Stimulated activated CD8-positive, alpha-beta memory T cell treated with anti-CD3 and anti-CD28 coated beads, Interleukin-4, amount 100 ng/mL, for 48 hours (primary cell): Measurements from ENCODE around the gene NAA20.

ENCODE experiments used
- DNase-seq: peaks from one replicate; pipeline ENCODE4 v3.0.0-alpha.2; 2020

Gene NAA20, protein sequence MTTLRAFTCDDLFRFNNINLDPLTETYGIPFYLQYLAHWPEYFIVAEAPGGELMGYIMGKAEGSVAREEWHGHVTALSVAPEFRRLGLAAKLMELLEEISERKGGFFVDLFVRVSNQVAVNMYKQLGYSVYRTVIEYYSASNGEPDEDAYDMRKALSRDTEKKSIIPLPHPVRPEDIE

DNA sequence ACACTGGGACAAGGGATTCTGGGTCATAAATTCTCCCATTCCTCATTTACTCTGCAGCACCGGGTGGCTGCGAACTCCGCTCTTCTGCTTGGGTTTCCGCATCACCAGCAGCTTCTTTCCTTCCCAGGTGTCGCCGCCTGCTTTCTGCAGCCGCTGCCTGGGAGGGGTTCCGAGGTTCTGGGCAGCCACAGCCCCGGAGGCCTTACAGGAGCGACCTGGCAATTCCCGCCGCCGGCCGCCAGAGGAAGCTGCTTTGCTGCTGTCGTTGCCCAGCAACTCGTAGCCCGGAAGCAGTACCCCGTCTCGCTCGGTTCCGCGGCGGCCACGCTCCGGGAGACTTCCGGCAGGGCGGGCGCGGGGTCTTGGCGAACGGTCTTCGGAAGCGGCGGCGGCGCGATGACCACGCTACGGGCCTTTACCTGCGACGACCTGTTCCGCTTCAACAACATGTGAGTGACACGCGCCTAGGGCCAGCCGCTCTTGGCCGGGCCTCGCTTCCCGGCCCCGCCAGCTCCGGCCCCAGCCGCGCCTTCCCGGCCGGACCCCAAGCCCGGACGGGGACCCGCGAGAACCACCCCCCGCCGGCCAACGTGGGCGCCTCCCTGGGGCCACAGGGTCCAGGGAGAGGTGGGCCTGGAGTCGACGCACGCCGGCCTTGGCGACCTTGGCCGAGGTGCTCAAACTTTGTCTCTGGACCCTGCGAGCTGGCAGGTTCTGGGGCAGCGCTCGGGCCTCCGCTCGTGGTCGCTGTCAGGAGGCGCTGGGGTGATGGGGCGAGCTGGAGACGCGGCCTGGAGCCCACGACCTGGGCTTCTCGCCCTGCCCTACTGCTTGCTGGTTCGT lies at the start of gene NAA20:
Gene NAA20 (plus strand): TSS at position 362 of the 843 bp plus-strand sequence. CDS start 35 bp downstream, at position 397.
- peak; percentile 94 for DNase-seq

DNA sequence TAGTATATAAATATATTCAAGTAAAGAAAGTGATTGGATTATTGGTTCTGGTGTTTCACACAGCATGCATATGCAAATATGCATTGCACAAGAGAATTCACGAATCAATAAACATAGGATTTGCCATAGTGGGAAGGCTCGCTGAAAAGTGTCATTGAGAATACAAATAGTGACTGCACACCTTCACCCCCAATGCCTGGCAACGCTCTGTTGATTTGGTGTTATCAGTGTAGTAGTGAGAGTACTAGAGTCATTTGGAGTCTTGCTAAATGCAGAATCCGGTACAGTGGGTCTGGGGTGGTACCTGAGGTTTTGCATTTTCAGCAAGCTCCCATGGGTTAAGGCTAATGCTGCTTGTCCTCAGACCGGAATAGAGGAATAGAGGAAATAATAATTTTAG lies 49.7 kb upstream of the NAA20 start:
- DNase-seq, result no peak

DNA sequence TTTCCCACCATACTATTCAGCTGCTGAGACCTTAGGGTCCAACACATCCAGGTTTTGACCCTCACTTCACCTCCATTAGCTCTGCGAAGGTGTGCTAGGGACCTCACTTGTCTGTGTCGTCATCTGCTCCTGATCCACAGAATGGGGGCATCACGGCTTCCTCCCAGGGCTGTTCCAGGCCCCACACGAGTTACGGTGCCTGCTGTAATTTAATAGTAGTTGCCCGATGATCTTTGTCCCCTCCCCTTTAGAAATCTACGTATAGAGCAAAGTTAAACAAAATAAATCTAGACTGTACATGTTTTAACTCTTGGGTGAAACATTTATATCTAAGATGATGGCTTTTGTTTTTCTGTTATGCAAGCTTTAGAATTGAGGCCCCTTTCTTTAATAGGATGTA lies 49.1 kb upstream of the NAA20 start:
- DNase-seq, result no peak

DNA sequence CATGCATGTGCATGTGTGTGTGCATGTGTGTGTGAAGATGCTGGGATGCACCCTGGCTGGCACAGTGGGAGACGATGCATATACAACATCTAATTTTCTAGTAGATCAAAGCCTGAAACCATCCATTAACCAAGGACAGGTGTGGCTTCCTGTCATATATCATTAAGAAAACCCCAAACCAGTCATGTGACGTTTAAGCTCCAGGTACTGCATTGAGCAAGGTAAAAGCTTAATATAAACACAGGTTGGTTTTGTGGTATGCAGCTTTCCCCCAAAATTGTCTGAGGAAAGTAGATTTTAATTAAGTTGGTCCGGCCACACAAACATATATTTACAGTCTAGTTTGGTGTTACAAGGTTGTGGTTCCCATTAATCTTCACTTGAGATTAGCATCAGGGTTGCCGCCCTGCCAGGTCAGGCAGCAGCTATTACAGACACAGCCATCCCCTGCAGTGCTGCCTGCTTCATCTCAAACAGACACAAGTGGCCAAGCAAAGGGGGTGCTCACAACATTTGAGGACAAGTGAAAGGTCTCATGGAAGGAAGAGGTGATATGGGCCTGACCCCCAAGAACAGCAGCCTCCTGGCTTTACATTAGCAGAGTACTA lies 48.6 kb upstream of the NAA20 start:
- DNase-seq, result no peak

DNA sequence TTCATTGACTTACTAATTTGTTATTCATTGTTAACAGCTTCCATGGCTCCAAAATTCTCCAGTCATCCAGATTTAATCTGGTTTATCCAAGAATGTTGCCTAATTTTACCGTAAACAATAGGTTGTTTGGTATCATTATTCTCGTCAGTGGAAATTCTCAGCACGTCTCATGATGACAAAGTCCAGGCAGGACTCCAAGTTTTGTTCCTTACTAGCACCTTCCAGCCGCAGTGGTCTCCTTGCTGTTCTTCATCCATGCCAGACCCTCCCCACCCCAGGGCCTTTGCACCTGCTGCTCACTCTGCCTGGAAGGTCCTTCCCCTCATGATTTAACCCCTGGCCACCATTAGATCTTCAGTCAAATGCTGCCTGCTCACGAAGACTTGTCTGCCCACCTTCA lies 48.1 kb upstream of the NAA20 start:
- no peak for DNase-seq

DNA sequence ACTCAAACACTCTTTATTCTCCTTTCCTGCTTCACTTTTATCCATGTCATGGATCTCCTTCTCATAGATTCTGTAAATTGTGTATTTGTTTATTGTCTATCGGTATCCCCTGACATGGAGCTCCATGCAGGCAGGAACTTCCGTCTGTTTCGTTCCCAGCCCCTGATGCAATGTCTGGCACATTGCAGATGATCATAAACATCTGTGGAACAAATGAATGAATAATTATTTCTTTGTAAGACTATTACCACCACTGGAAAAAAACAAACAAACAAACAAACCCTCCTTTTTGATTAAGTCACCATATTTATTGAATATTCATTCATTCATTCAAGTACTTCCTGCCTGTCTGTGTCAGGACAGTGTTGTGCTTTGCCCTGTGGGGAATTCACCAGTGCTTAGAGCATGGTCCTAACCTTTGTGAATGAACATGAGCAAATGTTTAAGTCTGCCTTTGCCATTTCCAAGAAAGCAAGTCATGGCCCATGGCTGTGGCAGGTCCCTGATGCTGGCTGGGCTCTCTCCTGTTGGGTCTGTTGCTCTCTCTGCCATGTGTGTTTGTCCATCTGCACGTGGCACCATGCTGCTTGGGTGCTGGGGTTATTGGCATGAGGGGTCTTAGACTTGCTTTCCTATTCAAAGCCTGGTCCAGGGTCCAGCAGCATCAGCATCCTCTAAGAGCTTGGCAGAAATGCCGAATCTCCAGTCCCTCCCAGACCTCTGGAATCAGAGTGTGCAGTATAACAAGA lies 47.5 kb upstream of the NAA20 start:
- no peak for DNase-seq

DNA sequence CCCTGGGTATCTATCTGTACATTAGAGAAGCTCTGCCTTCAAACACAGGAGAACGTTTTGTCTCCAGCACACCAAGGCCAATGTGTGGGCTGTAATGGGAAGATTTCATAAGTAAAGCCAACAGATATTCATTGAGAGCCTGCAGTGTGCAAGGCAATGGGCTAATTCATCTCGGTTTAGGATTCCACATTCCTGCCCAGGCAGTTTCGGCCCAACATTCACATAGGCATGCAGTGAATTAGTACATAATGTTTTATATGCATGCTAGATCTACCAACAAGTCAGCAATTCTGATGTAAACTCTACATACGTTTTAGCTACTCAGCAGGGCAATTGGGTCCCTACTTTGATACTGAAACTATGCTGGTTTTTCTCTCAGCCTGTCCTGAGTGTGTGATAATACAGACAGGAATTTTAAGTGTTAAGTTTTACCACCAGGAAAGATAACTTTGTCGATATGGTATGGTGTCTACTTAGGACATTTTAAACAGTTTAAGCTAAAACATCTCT lies 46.9 kb upstream of the NAA20 start:
- no peak for DNase-seq

DNA sequence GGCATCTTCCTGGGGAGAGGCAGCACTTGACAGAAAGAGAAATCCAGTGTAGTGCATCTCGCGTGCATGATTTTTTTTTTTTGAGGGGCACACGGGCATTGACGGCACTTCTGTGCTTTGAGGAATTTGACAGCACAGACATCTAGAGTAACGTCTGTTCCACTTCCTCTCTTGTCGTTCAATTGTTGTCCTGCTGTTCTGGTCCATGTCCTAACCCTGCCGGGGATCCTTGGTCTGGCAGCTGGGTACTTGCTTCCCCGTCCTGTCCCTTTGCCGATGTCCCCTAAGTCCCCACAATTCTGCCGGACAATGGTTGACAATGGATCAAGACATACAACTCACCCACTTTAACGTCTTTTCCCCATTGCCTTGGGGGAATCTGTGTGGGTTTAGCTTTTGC lies 46.0 kb upstream of the NAA20 start:
- no peak for DNase-seq

DNA sequence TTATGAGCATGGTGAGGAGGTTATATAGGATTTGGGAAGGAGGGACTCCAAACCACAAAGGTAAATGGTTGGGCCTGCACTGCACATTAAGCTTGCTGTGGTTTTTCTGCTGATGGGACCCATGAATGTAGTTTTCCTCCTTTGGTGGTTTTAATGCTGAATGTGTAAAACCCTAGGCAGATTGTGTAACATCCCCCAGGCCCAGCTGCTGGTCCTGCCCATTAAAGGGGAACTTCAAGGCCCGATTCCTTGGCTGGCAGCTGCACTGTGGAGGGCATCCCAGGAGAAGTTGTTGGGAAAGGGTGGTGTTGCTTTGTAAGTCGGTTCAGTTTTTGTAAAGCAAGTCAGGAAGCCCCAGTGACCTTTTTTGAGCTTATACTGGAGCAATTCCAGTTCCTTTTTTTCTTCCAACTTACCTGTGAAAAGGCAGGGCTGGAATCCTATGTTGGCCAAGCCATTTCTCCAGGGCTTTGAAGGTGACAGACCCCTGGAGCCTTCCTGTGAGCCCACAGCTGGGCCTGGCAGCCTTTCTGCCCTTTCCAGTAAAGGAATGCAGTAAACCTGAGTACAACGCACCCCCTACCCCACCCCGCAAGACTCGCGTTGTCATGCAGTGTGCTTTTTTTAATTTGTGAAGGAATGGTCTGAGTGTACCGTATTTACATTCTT lies 43.1 kb upstream of the NAA20 start:
- DNase-seq, result no peak

DNA sequence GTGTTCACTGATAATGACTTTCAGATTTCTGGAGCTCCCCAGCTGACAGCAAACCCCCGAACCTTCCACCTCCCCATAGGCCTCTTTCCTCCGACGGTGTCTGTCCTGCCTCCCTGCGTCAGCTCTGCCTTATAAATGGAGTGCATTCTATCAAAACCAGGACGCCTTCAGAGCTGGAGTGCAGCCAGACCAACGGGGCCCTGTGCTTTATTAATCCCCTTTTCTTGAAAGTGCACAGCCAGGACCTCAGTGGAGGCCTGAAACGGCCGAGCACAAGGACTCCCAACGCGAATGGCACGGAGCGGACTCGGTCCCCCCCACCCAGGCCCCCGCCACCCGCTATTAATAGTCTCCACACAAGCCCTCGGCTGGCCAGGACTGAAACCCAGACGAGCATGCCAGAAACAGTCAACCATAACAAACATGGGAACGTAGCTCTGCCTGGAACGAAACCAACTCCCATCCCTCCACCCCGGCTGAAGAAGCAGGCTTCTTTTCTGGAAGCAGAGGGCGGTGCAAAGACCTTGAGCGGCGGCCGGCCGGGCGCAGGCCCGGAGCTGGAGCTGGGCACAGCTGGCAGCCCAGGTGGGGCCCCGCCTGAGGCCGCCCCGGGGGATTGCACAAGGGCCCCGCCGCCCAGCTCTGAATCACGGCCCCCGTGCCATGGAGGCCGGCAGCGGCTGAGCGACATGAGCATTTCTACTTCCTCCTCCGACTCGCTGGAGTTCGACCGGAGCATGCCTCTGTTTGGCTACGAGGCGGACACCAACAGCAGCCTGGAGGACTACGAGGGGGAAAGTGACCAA lies 42.3 kb upstream of the NAA20 start:
- DNase-seq, result no peak

DNA sequence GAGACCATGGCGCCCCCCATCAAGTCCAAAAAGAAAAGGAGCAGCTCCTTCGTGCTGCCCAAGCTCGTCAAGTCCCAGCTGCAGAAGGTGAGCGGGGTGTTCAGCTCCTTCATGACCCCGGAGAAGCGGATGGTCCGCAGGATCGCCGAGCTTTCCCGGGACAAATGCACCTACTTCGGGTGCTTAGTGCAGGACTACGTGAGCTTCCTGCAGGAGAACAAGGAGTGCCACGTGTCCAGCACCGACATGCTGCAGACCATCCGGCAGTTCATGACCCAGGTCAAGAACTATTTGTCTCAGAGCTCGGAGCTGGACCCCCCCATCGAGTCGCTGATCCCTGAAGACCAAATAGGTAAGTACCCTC lies 41.7 kb upstream of the NAA20 start:
- no peak for DNase-seq

DNA sequence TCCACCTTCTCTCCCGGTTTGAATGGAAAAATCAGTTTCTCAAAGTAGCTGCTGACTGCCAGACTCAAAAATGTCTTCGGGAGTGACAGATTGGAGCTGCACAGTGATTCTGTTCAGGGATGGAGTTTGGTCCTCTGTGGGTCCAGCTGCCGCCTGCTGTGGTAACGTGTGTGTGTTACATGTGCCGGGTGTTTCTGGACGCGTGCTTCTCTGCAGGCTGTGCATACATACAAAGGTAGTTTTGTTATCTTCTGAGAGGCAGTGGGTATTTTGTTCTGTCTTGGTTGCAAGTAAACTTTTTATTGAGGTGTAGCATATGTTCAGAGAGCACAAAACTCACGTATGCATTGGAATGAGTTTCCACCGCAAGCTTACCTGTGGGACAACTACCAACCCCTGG lies 41.3 kb upstream of the NAA20 start:
- no peak for DNase-seq

DNA sequence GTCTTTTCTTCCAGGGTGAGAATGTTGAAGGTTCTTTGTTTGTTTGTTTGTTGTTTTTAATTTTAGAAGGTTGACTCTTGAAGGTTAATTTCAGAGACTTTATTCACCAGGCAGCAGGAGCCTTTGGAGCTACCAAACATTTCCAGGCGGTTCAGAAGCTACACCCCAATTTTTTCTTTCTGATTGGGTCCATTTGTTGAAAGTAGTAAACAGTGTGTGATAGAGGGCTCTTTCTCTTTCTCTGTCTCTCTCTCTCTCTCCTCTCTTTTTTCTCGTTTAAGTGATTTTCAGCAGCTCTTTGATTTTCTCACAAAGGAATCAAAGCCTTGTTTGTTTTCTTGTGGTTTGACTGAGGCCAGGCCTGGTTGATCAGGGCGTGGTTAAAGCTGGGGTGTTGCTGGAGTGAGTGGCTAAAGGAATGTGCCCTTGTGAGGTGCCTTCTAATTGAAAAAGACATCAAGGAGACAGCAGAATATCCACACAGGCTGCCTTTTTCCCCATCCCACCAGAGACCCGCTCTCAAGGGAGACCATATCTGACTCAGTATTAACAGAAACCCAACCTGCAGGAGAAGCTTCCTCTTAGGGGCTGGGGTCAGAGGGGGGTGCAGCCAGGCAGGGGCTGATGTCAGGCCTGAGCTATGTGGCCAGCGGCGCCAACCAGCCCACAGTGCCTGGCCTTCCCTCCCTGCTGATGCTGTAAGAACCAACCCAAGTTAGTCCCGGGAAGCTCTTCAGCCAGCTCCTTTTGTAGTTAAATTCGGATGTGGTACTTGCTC lies 40.4 kb upstream of the NAA20 start:
- no peak for DNase-seq

DNA sequence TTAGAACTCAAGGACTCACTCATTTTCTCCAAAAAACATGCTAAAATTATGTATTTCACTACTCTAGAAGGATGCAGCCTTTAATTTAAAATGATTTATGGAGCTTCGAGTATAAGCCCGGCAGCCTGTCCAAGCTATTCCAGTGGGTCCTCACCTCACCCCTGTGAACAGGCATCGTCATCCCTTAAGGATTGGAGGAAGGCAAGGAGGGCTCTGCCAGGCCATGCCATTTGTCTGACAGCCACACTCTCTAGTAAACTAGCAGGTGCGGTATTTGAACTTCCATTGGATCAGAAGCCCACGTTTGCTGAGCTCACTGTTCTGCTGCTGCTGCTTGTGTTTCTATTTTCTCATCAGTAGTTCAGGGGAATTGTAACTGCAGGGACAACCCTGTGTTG lies 39.8 kb upstream of the NAA20 start:
- DNase-seq, result no peak

DNA sequence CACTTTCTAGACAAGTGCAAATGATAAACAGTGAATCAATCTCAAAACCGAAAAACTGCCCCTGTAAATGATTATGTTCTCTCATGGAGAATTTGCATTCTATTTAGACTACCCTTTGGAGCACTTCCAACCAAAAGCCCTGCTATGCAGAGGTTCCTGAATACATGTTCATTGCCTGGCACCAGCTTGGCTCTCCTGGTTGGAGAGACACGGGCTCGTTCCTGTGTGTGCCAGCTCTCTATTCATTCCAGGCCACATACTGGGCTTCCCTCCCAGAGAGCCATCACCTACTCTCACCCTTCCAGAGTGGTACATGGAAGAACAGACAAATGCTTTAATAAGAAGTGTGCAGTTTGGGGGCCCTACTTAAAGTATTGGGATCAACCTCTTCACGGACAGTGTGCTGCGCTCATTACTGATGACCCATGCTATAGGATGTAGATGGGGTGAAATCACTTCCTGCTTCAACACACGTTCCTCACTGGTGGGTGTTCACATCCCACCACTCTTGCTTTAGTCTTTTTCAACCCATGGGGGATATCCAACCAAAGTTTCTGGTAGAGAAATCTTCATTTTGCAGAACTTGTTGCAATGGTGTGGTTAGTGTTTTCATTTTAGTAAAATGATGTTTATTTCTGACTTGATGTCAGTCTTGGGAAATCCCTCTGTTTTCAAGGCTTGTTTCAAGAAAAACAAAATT lies 38.5 kb upstream of the NAA20 start:
- DNase-seq, result no peak

DNA sequence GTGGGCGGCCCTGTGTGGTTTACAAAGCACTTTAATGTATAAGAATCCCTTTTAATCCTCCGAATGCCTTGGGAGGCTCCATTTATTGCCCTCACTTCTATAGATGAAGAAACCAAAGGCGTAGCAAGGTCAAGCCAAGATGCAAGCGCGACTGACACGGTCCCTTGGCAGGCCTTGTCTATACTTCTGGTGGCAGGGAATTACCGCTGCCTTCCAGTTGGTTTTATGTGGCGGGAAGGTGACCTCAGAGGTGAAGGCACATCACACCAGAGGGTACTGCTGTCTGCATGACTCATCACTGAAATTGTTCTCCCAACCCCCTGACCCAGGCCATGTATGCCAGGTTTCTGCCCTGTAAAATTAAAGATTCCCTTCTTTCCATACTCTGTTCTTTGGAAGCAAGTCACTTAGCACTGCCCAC lies 36.1 kb upstream of the NAA20 start:
- DNase-seq, result no peak

DNA sequence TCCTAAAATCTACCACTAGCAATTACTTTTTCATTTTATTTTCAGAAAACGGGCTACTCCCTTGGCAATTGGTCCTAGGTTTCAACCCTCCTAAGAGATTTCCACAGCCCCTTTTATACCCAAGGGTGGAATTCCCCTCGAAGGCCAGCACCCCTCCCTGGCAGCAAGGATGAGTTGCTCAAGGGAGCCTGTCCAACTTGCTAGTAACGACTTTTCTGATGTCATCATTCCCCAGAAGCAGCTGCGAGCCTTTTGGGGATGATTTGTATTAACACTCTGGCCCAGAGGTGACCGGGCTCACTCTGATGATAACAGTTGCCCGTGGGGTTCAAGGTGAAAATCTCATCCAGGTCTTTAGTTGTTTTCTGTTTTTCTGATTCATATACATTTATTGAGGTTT lies 30.7 kb upstream of the NAA20 start:
- DNase-seq, result no peak

DNA sequence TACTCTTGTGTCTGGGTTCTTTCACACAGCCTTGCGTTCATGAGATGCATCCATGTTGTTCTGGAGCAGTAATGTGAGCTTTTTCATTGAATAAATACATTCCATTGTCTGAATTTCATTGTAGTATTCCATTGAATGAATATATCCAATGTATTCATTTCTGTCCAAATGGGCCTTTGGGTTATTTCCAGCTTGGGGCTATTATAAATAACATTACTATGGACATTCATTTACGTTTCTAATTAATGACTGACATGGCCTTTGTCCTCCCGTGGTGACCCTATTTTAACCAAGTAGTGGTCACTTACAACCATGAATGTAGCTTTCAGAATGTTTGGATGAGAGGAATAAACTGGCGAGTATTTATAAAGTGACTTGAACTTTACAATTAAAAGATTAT lies 30.1 kb upstream of the NAA20 start:
- DNase-seq, result no peak

DNA sequence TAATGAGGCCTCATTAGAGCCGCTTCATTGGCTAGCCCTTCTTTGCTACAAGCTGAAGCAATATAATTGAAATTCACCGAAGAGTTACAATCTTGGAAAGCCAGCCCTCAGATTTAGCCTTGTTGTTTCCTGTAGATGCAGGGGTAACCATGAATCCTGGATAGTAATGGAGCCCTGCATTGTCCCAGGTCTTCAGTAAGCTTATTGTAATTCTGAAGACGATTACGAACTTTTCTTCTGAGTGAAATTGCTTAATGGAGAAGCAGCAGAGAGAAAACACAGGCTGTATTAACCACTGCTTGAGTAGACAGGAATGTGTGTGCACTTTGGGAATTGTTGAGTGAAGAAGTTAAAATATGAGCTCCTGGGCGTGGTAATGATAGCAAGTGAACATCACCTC lies 26.3 kb upstream of the NAA20 start:
- DNase-seq, result no peak

DNA sequence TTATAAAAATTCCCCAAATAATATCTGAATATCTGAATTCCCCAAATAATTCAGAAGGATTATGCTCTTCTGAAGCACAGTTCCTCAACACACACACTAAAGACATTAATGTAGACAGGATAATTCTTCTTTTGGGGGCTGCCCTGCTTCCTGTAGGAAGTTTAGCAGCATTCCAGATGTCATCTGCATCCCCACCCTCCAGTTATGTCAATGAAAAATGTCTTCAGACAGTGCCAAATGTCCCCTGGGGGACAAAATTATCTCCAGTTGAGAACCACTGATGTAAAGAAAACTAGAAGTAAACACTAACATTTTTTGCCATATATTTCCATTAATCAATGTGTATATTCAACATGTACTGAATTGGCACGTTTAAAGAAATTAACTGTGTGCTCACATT lies 25.9 kb upstream of the NAA20 start:
- DNase-seq, result no peak

DNA sequence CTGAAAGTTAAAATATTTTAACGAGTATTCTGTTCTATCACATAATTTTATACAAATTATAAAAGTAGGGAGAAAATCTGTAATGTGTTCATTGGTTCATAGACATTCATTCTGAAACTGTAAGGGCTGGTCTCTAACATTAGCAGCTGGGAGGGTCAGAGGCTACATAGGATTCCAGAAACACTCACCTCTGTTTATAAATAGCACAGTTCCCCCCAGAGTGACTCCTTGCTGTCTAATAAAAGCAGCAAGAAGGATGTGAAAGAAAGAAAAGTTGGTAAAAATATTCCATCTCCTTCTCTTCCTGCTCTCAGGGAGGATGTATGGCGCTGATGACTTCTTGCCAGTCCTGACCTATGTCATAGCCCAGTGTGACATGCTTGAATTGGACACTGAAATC lies 25.3 kb upstream of the NAA20 start:
- no peak for DNase-seq
